Type B pancreatic cell (in vitro differentiated cells): ENCODE data around the gene DCAF7. TPM values are rescaled to one million over a fixed set of nuclear protein-coding genes. Genes with fewer than 3 reads are reported as not detected.

Experiments
- DNase-seq: peaks from one replicate; pipeline ENCODE4 v3.0.0; 2021; ENCODE audit warnings: mixed read lengths; ENCODE audit not compliant: unreplicated experiment; ENCODE audit errors: extremely low spot score
- H3K27ac Mint-ChIP-seq: 2 replicates; pipeline ENCODE4 v1.8.0; 2021; ENCODE audit warnings: mild to moderate bottlenecking, mixed read lengths
- H3K27me3 Mint-ChIP-seq: 2 replicates; pipeline ENCODE4 v1.8.0; 2021; ENCODE audit warnings: mixed read lengths
- H3K36me3 Mint-ChIP-seq: 2 replicates; pipeline ENCODE4 v1.8.0; 2021; ENCODE audit warnings: mixed read lengths
- H3K4me1 Mint-ChIP-seq: one replicate; pipeline ENCODE4 v1.8.0; 2021; ENCODE audit warnings: mixed read lengths; ENCODE audit not compliant: unreplicated experiment
- H3K4me3 Mint-ChIP-seq: 2 replicates; pipeline ENCODE4 v1.8.0; 2021; ENCODE audit warnings: mild to moderate bottlenecking, mixed read lengths
- H3K9me3 Mint-ChIP-seq: 2 replicates; pipeline ENCODE4 v1.8.0; 2021; ENCODE audit warnings: mixed read lengths
- CTCF ChIP-seq: fragments of 200-600 bp; sonication (generic); conservative IDR thresholded peaks from 2 replicates; pipeline ENCODE4 v1.5.0; 2021; ENCODE audit warnings: antibody characterized with exemption, mild to moderate bottlenecking
- total RNA-seq: library from RNA; stranded (reverse); gene quantifications from 2 replicates; pipeline ENCODE4 v1.2.1, GENCODE V29; 2021; ENCODE audit warnings: low replicate concordance

DCAF7 gene
- total RNA-seq, 1 donor from 2014 or later: 123 TPM

DNA sequence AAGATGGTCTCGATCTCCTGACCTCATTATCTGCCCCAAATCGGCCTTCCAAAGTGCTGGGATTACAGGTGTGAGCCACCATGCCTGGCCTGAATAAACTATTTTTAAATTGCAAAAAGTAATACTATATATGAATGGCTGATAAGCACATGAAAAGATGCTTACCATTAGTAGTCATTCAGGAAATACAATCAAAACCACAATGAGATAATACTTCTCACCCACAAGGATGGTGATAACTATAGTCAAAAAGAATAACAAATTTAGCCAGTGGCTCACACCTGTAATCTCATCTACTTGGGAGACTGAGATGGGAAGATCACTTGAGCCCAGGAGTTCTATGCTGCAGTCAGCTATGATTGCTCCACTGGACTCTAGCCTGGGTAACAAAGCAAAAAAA is 48.0 kb downstream of the DCAF7 start:
- no peak overlapping the region for H3K4me3 Mint-ChIP-seq
- H3K27me3 Mint-ChIP-seq: no peaks in the 10 kb centered on the region
- TF ChIP-seq CTCF: no peak
- DNase-seq: no peak
- no peaks in the 10 kb centered on the region for H3K9me3 Mint-ChIP-seq
- H3K4me1 Mint-ChIP-seq: peaks cover 14% of the 10 kb centered on the region
- no peak overlapping the region for H3K27ac Mint-ChIP-seq
- peaks cover 4% of the 10 kb centered on the region for H3K36me3 Mint-ChIP-seq

- peaks cover 10% of the 10 kb centered on the region for H3K36me3 Mint-ChIP-seq
- peak within 1 kb of the TSS; percentile 89 for H3K27ac Mint-ChIP-seq
- H3K9me3 Mint-ChIP-seq: no peaks in the 10 kb centered on the region
- TF ChIP-seq CTCF: no peak
- no peaks in the 10 kb centered on the region for H3K27me3 Mint-ChIP-seq
- H3K4me3 Mint-ChIP-seq: peak within 1 kb of the TSS; percentile 98
- peaks cover 14% of the 10 kb centered on the region for H3K4me1 Mint-ChIP-seq
- peak; percentile 86 for DNase-seq
Measured at GRCh38 chr17:63600569-63601438, 50.5 kb downstream of the DCAF7 start, which contains the start of gene TACO1. Gene TACO1, plus strand, starts transcription at chr17:63600895. Its CDS starts 189 bp downstream, at chr17:63601084.

DNA sequence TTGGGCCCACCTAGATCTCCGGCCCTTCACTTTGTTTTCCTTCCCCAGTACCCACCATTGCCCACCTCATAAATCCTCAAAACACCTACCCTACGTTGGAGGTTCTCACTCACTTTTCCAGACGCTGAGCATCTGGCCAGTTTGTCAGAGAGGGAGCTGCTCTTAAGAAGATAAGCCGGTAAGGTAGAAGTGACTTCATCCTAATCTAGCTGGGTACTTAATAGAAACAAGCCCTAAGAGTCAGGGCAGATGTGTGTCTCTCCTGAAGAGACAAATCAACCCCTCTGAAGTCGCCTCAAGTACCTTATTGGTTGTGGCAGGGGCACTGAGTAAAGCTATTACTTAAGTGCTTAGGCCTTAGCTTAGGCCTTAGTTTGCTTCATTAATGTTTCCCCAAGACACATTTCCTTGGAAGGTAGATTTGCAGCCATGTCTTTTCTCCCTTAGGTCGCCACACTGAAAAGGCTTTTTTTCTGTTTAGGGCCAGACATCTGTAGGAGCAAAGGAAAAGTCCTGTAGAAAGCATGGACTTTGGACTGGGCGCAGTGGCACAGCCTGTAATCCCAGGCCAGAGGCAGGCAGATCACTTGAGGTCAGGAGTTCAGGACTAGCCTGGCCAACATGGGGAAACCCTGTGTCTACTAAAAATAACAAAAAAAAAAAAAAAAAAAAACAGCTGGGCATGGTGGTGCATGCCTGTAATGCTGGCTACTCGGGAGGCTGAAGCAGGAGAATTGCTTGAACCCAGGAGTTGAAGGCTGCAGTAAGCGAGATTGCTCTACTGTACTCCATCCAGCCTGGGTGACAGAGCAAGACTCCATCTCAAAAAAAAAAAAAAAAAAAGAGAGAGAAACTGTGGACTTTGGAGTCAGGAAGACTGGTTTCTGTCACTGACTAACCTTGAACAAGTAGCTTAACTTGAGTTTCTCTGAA is 51.4 kb downstream of the DCAF7 start:
- DNase-seq: no peak
- H3K27ac Mint-ChIP-seq: peak overlapping the region; percentile 89
- H3K4me3 Mint-ChIP-seq: peak overlapping the region; percentile 98
- H3K36me3 Mint-ChIP-seq: peaks cover 11% of the 10 kb centered on the region
- H3K4me1 Mint-ChIP-seq: peaks cover 14% of the 10 kb centered on the region
- H3K27me3 Mint-ChIP-seq: no peaks in the 10 kb centered on the region
- H3K9me3 Mint-ChIP-seq: no peaks in the 10 kb centered on the region
- TF ChIP-seq CTCF: no peak

GRCh38 chr17:63609816-63610573 is 59.7 kb downstream of the DCAF7 start:
- Mint-ChIP-seq H3K9me3 (no peaks in the 10 kb centered on the region), H3K36me3 (peaks cover 20% of the 10 kb centered on the region), H3K27ac (no peak overlapping the region), H3K27me3 (no peaks in the 10 kb centered on the region), H3K4me3 (no peak overlapping the region), H3K4me1 (no peaks in the 10 kb centered on the region)
- TF ChIP-seq CTCF: no peak
- no peak for DNase-seq

- Mint-ChIP-seq H3K27ac (no peak overlapping the region), H3K4me1 (no peaks in the 10 kb centered on the region), H3K4me3 (no peak overlapping the region), H3K36me3 (peaks cover 11% of the 10 kb centered on the region), H3K9me3 (no peaks in the 10 kb centered on the region), H3K27me3 (no peaks in the 10 kb centered on the region)
- no peak for TF ChIP-seq CTCF
- DNase-seq: no peak
Measured at GRCh38 chr17:63610854-63611253, 60.6 kb downstream of the DCAF7 start.
